Central memory CD8-positive, alpha-beta T cell (primary cell): ENCODE results near the gene MEN1.

Experiments
- ATAC-seq: fragments of 150-1000 bp; cut with Tn5 transposase; replicated peaks from 2 replicates; pipeline ENCODE4 v1.10.0; 2022; ENCODE audit warnings: mild to moderate bottlenecking, moderate FRiP score, moderate number of reproducible peaks; ENCODE audit not compliant: poor library complexity, severe bottlenecking; ENCODE audit errors: extremely low read depth
- DNase-seq, 2 donors: peaks; one replicate each; pipeline ENCODE4 v3.0.0; 2021; ENCODE audit warnings: low spot score in 2 of 2
- H3K27ac Mint-ChIP-seq: one replicate; pipeline ENCODE4 v1.8.0; 2022; ENCODE audit warnings: low read depth, mild to moderate bottlenecking, moderate library complexity, mixed read lengths
- H3K27me3 Mint-ChIP-seq: one replicate; pipeline ENCODE4 v1.8.0; 2022; ENCODE audit warnings: mixed read lengths
- H3K36me3 Mint-ChIP-seq: one replicate; pipeline ENCODE4 v1.8.0; 2022; ENCODE audit warnings: mild to moderate bottlenecking, moderate library complexity, mixed read lengths; ENCODE audit not compliant: insufficient read depth
- H3K4me1 Mint-ChIP-seq: one replicate; pipeline ENCODE4 v1.8.0; 2022; ENCODE audit warnings: mixed read lengths
- H3K4me3 Mint-ChIP-seq: one replicate; pipeline ENCODE4 v1.8.0; 2022; ENCODE audit warnings: mild to moderate bottlenecking, moderate library complexity, mixed read lengths
- H3K9me3 Mint-ChIP-seq: one replicate; pipeline ENCODE4 v1.8.0; 2022; ENCODE audit warnings: mixed read lengths

Gene MEN1

DNA sequence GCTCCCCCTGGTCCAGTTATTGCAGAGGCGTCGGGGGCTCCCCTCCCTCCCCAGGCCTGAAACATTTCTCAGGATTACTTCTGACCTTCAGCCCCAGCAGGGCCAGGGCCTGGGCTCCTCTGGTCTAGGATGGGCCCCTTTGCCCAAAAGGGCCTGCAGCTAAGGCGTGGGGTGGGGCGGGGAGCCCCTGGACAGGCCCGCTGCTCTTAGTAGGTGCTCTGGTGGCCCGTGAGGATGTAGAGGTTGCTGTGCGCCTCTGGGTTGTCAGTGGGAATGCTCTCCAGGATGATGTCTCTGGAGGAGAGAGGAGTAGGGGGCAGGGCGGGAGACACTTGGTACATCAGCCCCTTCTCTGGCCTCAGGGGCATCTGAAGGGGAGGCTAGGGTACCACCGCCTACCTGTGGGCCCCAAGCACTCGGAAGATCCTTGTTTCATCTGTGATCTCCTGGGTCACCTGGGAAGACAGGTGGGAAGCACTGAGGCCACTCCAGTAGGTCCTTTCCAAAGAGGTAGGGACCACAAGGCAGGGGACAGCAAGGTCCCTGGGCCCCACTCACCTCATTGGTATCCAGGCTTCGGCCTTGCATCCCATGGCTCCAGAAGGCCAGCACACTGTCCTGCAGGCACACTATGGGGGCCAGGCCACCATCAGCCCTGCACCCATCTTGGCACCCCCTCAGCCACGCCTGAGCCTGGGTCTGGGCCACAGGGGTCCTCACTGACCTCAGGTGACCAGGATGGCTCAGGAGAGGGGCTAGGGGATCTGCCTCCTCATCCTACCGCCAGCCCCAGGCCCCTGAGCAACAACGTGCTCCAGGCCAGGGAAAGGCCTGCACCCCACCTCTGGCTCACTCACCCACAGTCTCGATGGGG, 20.8 kb downstream of the MEN1 start:
- H3K4me3 Mint-ChIP-seq: no peak overlapping the region
- DNase-seq (no peak), ATAC-seq (no peak)
- H3K4me1 Mint-ChIP-seq: peaks cover 12% of the 10 kb centered on the region
- no peak overlapping the region for H3K27ac Mint-ChIP-seq
- no peaks in the 10 kb centered on the region for H3K9me3 Mint-ChIP-seq
- H3K36me3 Mint-ChIP-seq: peaks cover 9% of the 10 kb centered on the region
- no peaks in the 10 kb centered on the region for H3K27me3 Mint-ChIP-seq

DNA sequence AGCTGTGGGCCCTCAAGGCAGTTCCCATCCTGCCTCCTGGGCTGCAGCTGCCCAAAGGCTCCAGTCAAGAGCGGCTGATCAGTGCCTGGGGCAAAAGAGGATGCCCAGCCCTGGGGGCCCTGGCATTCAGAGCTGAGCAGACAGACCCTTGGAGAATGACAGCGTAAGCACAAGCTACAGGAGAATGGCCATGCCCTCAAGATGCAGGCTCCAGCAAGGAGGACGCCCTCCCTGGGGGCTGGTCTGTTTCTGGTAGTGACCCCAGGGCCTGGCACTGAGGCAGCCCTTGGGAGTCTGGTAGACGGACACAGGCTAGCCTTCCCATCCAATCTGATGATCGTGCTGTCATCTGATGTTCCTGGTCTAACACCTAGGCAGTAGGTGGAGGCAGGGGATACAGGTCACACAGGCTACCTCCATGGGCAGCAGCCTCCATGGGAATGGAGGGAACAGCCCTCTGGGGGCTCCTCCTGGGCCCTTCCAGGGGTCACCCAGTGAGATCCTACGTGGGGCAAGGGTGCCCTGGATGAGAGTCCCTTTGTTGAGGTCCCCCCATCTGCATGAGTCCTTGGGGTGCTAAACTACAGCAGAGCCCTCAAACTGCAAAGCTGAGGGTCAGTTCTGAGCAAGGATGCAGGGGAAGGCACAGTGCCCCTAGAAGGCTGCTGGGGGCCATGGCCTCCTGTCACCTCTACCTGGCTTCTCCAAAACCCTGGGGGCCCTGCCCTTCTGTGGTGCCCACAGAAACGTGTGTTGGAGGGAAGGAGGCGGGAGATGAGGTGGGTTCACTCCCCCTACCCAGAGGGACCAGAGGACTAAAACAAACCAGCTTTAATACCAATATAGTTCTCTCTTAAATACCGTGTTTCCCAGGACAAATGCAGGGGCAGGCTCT, 21.8 kb downstream of the MEN1 start:
- Mint-ChIP-seq H3K27me3 (no peaks in the 10 kb centered on the region), H3K9me3 (no peaks in the 10 kb centered on the region), H3K4me3 (no peak overlapping the region), H3K27ac (no peak overlapping the region), H3K36me3 (peaks cover 9% of the 10 kb centered on the region), H3K4me1 (peaks cover 6% of the 10 kb centered on the region)
- ATAC-seq (no peak), DNase-seq (no peak)

DNA sequence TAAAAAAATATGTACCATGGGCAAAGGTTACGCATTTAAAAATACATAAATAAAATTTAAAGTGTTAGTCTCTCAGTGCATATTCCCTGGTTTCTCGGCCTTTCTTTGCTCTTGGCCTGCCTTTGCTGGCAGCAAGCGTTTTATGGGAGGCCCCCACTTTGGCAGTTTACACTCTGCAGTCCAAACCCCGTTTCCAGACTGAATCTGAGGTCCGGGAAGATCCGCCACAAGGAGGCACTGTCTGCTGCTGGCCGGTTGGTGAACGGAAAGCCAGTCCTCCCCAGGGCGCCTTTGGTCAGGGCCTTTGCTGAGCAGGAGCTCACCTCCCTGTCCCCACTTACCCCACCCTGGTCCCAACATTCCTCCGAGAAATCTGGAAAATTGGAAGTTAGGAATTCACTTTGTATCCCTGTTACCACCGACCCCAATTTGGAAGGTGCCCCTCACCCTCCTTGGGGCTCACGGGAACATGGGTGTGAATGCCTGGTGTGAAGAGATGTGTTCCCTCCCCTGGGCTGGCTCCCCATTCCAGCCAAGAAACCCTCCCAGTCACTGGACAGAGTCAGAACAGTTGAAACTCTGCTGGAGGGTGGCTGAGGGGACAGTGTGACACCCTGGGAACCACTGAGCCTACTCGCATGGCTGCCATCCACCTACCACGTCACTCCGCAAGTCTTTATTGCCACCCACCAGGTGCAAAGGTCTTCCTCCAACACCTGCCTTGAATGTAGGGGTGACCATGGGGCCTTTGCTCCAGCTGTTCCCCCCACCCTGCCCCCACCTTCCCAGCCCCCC, 22.6 kb downstream of the MEN1 start:
- H3K27me3 Mint-ChIP-seq: no peaks in the 10 kb centered on the region
- DNase-seq (peak; percentile 35 to 52), ATAC-seq (peak; percentile 46)
- H3K9me3 Mint-ChIP-seq: no peaks in the 10 kb centered on the region
- H3K27ac Mint-ChIP-seq: no peak overlapping the region
- peaks cover 4% of the 10 kb centered on the region for H3K4me1 Mint-ChIP-seq
- H3K4me3 Mint-ChIP-seq: no peak overlapping the region
- H3K36me3 Mint-ChIP-seq: peaks cover 9% of the 10 kb centered on the region

DNA sequence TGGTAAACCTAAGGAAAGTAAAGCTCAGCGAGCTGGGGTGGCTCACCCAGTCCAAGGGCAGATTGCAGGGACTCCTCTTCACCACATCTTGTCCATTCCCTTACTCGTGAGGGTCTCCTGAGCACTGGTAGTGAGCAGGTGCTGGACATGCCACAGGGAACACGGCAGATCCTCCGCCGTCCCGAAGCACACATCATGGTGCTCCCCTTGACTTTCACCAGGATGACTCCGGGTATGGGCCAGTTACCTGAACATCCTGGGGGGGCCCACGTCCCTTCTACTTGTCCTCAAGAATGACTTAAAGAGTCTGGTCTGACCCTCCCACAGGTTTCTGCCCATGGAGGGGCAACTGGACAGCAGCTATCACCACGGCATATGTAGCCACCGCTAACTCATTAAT, 24.0 kb downstream of the MEN1 start:
- Mint-ChIP-seq H3K9me3 (no peaks in the 10 kb centered on the region), H3K4me1 (peaks cover 4% of the 10 kb centered on the region), H3K36me3 (peaks cover 6% of the 10 kb centered on the region), H3K27me3 (no peaks in the 10 kb centered on the region), H3K27ac (peak overlapping the region; percentile 19), H3K4me3 (no peak overlapping the region)
- DNase-seq: no peak
- ATAC-seq: no peak

DNA sequence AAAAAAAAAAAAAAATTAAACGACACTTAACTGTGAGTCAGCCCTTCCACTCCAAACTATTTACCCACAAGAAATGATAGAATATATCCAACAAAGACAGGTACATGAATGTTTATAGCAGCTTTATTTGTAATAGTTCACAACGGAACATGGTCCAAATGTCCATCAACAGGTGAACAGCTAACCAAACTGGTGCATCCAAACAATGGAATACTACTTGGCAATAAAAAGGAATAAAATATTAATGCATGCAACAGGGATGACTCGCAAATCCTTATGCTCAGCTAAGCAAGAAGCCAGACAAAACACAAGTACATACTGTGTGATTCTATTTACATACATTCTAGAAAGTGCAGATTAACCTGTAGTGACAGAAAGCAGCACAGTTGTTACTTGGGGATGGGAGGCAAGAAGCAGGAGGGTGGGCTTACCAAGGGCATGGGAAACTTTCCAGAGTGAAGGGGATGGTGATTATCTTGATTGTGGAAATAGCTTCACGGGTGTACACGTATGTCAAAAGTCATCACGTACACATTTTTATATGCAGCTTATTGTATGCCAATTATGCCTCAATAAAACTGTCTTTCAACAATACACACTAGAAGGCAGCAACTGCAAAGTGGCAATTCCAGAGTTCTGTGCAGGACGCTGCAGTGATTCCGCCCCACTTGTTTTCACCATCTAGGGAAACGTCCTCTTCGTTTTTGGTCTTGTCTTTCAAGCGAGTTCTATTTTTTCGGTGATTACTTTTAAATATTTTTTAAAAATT, 25.4 kb downstream of the MEN1 start:
- DNase-seq: no peak
- H3K27me3 Mint-ChIP-seq: no peaks in the 10 kb centered on the region
- no peaks in the 10 kb centered on the region for H3K36me3 Mint-ChIP-seq
- ATAC-seq: no peak
- no peaks in the 10 kb centered on the region for H3K9me3 Mint-ChIP-seq
- no peak overlapping the region for H3K27ac Mint-ChIP-seq
- H3K4me1 Mint-ChIP-seq: peaks cover 11% of the 10 kb centered on the region
- H3K4me3 Mint-ChIP-seq: no peak overlapping the region

DNA sequence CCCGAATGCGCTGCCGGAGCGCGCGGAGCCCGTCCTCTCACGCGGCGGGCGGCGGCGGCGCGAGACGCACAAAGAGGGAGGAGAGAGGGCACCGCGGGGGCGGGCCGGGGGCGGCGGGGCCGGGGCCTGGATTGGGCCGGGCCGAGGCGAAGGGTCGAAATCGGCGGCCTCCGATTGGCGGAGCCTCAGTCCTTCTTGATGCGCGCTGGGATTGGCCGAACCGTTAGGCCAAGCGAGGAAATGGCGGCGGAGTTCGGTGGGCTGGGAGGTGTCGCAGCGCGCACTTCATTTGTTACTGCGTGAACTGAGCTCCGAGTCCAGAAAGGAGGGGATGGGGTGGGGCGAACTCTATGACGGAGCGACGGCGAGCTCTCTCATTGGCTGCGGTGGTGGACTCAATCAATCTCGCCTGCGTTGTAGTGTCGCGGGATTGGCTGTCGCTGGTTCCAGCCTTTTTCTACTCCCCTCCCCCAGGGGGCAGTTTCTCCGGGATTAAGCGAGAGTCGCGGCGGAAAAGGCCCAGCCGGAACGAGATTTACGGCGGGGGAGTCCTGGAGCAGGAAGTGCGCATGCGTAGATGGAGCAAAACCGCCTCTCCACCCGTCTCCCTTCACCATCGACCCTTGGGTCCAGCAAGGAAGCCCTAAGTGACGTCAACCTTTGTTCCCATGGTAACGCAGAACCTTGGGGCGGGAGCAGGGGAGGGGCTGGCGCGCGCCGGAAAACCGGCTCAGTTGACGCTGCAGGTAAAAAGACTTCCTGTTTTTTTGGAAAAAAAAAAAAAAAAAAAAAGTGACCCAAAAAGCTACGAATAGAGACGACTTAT, 31.7 kb downstream of the MEN1 start, which contains the start of gene SF1:
Gene SF1 (minus strand): TSS at position 70 of the 826 bp plus-strand sequence. CDS start 150 bp downstream, outside the sequence.
- H3K4me1 Mint-ChIP-seq: peaks cover 56% of the 10 kb centered on the region
- H3K27ac Mint-ChIP-seq: peak within 1 kb of the TSS; percentile 100
- ATAC-seq (peak; percentile 87), DNase-seq (peak; percentile 96 to 100)
- peaks cover 54% of the 10 kb centered on the region for H3K36me3 Mint-ChIP-seq
- H3K4me3 Mint-ChIP-seq: peak within 1 kb of the TSS; percentile 91
- H3K27me3 Mint-ChIP-seq: no peaks in the 10 kb centered on the region
- no peaks in the 10 kb centered on the region for H3K9me3 Mint-ChIP-seq

DNA sequence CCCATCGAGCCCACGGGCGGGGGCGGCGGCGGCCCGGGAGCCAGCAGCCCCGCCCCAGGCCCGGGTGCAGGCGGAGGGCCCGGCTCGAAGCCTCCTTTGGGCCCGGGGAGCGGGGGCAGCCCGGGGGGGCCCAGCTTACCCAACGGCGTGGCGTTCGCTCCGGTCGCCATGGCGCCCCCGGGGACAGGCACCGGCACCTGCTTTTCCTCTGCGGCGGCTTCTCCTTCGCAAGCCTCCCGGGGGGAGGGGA, 32.2 kb downstream of the MEN1 start:
- Mint-ChIP-seq H3K36me3 (peaks cover 59% of the 10 kb centered on the region), H3K27ac (peak overlapping the region; percentile 100)

DNA sequence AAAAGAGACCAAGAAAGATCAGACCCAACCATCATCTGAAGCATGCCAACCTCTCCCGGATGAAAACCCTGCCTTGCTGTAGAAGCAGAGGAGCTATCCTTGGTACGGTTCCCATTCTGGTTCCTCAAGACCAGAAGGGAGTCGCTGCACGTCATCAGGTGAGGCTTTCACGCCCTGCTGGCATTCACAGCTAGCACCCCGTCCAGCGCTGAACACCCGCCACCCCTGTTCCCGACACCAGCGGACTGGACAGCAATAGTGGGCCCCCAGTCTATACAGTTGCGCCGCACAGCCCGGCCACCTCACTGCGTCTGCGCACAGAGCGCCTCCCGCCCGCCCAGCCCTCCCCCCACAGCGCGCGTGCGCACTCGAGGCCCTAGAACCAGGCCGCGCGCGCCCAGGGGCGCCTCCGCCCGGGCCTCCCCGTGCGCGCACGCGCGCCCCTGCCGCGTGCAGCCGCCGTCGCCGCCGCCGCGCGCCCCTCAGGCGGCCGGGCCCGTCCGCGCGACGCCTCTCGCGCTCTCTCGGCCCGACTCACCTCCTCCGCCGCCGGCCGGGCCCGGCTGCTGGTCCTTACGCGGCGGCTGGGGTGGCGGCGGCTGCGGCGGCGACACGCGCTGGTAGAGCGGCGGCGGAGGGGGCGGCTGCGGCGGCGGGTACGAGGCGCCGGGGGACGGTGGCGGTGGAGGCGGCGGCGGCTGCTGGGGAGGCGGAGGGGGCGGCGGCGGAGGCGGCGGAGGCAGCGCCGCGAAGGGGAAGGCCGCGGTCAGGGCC, 32.7 kb downstream of the MEN1 start:
- H3K27me3 Mint-ChIP-seq: no peaks in the 10 kb centered on the region
- DNase-seq: peak; percentile 63 to 70

More for the DNA sequence above, 32.2 kb downstream of the MEN1 start:
- DNase-seq: no peak
- Mint-ChIP-seq H3K4me3 (peak overlapping the region; percentile 89), H3K27me3 (no peaks in the 10 kb centered on the region), H3K4me1 (peaks cover 61% of the 10 kb centered on the region), H3K9me3 (no peaks in the 10 kb centered on the region)
- peak; percentile 1 for ATAC-seq

DNA sequence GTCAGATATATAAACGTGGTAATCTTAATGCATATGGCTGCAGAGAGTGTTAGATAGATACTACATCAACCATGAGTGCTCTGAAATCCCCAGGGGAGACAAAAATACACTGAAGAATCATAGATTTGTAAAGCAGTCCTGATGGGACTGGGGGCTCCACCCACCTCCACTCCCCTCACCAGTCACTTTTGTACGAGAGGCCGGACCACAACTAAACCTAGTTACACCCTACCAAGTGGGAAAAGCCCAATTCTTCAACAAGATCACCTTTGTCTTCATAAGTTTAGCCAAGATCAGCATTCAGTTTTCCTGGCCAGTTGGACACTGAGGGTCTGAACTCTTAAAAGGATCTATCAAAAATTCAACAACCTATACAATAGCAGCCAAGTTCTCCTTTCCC, 33.5 kb downstream of the MEN1 start:
- H3K4me3 Mint-ChIP-seq: peak overlapping the region; percentile 91
- DNase-seq (no peak), ATAC-seq (no peak)
- H3K27ac Mint-ChIP-seq: peak overlapping the region; percentile 93
- H3K36me3 Mint-ChIP-seq: peaks cover 72% of the 10 kb centered on the region
- H3K4me1 Mint-ChIP-seq: peaks cover 73% of the 10 kb centered on the region
- no peaks in the 10 kb centered on the region for H3K9me3 Mint-ChIP-seq
- H3K27me3 Mint-ChIP-seq: no peaks in the 10 kb centered on the region

More for the DNA sequence above, 32.7 kb downstream of the MEN1 start:
- Mint-ChIP-seq H3K4me1 (peaks cover 66% of the 10 kb centered on the region), H3K27ac (peak overlapping the region; percentile 93), H3K36me3 (peaks cover 64% of the 10 kb centered on the region), H3K9me3 (no peaks in the 10 kb centered on the region), H3K4me3 (peak overlapping the region; percentile 91)
- ATAC-seq: peak; percentile 6

DNA sequence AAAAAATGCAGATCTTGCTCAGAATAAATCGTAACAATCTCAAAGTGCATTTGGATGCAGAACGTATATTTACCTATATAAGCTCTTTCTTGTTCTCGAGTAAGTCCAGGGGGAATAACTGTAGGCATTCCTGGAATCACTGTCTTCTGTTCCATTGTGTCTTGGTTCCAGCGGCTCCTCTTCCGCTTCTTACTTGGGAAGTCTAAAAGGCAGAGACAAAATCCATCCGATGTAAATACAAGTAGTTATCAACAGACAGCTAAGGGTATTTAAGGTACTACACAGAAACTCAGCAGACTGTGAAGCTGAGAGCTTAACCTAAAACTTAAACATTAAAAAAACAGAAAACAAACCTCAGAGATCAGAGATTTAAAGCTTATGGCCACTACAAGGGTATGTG, 33.9 kb downstream of the MEN1 start:
- peaks cover 78% of the 10 kb centered on the region for H3K4me1 Mint-ChIP-seq
- H3K9me3 Mint-ChIP-seq: no peaks in the 10 kb centered on the region
- H3K36me3 Mint-ChIP-seq: peaks cover 76% of the 10 kb centered on the region
- no peak for ATAC-seq
- no peak for DNase-seq
- H3K27ac Mint-ChIP-seq: peak overlapping the region; percentile 93
- no peaks in the 10 kb centered on the region for H3K27me3 Mint-ChIP-seq
- H3K4me3 Mint-ChIP-seq: peak overlapping the region; percentile 91

DNA sequence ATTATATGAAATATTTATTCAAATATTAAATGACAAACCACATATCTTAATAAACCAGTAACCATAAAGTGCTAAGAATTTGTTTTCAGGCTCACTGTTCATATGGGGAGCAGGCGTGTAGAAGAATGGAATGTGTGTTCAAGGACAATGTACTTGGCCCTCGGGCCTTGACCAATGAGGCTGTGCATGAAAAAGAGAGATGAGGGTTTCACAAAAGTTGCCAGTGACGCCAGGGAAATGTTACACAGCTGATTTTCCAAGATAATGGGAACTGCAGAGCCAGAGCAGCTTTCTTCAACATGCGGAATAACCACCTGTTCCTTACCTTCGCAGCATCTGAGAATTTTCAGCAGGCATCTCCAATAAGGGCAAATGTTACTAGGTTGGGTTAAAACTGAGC, 36.2 kb downstream of the MEN1 start:
- Mint-ChIP-seq H3K4me3 (peak overlapping the region; percentile 36), H3K27me3 (no peaks in the 10 kb centered on the region), H3K9me3 (no peaks in the 10 kb centered on the region), H3K4me1 (peaks cover 82% of the 10 kb centered on the region), H3K27ac (no peak overlapping the region), H3K36me3 (peaks cover 92% of the 10 kb centered on the region)
- DNase-seq (no peak), ATAC-seq (no peak)
